ENCODE data around the gene DSCAML1.

The DSCAML1 gene

DNA sequence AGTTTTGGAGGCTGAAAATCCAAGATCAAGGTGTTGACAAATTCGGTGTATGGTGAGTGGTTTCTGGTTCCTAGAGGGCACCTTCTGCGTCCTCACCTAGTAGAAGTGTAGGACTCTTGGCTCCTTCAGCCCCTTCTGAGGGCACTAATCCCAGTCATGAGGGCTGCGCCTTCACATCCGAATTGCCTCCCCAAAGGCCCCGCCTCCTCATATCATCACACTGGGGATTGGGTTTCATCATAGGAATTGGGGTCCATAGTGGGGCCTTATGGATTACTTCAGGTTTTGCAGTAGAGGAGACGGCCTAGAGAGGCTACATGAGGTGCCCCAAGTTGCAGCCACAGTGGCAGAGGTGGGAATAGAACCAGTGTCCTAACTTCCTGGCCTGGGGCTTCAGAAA, 382.3 kb downstream of the DSCAML1 start:
- Mint-ChIP-seq H3K4me1 (peaks cover 17% of the 10 kb centered on the region), H3K9me3 (no peaks in the 10 kb centered on the region), H3K27me3 (ENCODE audit: low read depth, poor library complexity) (peaks cover 20% of the 10 kb centered on the region), H3K4me3 (no peak overlapping the region), H3K36me3 (ENCODE audit: low read depth) (peaks cover 18% of the 10 kb centered on the region), H3K27ac (no peak overlapping the region)
- TF ChIP-seq, protein P1, sequence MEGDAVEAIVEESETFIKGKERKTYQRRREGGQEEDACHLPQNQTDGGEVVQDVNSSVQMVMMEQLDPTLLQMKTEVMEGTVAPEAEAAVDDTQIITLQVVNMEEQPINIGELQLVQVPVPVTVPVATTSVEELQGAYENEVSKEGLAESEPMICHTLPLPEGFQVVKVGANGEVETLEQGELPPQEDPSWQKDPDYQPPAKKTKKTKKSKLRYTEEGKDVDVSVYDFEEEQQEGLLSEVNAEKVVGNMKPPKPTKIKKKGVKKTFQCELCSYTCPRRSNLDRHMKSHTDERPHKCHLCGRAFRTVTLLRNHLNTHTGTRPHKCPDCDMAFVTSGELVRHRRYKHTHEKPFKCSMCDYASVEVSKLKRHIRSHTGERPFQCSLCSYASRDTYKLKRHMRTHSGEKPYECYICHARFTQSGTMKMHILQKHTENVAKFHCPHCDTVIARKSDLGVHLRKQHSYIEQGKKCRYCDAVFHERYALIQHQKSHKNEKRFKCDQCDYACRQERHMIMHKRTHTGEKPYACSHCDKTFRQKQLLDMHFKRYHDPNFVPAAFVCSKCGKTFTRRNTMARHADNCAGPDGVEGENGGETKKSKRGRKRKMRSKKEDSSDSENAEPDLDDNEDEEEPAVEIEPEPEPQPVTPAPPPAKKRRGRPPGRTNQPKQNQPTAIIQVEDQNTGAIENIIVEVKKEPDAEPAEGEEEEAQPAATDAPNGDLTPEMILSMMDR (IDR thresholded peaks at IDR 0.05), result no peak
- no peak for DNase-seq

DNA sequence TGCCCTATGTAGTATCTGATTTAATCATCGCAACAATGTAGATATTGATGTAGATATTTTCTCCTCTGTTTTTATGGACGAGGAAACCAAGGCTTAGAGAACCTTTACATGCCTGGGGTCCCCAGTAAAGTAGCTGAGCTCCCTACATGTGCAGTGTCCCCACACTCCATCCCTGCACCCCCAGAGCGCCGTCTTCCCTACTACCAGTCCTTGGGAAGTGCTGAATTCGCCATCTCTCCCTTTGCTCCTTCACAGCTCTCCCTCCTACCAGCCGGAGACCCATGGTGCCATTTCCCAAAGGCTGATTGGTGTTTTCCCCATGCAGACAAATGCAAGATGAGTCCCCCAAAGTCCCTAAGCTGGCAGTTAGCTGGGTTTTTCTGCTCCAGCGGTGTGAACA, 383.4 kb downstream of the DSCAML1 start:
- H3K27ac Mint-ChIP-seq, result no peak overlapping the region
- TF ChIP-seq, protein P1 (IDR thresholded peaks at IDR 0.05), result no peak
- H3K27me3 Mint-ChIP-seq (ENCODE audit: low read depth, poor library complexity), result peaks cover 16% of the 10 kb centered on the region
- H3K36me3 Mint-ChIP-seq (ENCODE audit: low read depth), result peaks cover 27% of the 10 kb centered on the region
- peaks cover 17% of the 10 kb centered on the region for H3K4me1 Mint-ChIP-seq
- no peaks in the 10 kb centered on the region for H3K9me3 Mint-ChIP-seq
- no peak for DNase-seq
- no peak overlapping the region for H3K4me3 Mint-ChIP-seq

DNA sequence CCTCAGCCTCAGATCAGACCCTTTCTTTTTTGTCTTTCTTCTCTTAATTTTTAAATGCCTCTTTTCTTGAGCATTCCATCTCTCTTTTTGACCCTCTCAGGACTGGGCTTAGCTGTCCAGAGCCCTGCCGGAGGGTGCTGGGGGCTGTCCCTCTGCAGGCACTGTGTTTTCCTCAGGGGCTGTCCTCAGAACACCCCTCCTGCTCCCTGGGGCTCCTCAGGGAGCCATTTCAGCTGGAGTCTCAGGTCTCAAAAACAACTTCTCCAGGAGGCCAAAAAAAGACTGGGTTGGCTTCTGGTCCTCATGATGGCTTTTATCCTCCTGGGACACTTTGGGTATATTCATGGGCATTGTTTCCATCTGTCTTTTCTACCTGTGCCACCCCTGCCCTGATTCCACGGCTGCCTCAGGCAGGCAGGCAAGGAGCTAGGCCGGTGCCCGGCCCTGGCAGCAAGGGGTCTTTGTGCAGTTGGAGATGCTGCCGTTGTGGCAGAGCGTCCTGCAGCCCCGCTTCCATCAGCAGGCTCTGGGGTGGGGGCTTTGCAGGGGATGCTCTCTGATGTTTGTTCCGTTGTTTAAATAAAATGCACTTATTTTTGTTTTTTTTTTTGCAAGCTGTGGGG, 384.3 kb downstream of the DSCAML1 start:
- no peaks in the 10 kb centered on the region for H3K9me3 Mint-ChIP-seq
- DNase-seq, result no peak
- TF ChIP-seq, protein P1 (IDR thresholded peaks at IDR 0.05), result no peak

DNA sequence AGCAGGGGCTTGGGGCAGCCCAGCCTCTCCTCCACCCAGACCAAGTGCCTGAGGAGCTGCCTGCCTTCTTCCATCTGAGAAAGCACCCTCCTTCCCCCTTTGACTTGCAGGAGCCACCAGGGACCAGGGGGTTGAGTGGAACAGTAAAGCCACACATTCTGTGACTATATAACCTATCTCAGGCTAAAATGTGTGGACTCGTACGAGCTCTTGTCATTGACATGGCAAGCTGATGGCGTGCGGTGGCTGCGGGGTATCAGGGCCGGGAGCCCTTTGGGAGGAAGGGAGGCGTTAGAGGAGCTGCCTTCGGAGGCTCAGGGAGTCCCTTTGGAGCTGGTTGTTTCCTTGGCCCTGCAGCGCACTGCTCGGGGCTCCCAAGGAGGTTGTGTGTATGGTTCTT, 384.8 kb downstream of the DSCAML1 start:
- Mint-ChIP-seq H3K27ac (no peak overlapping the region), H3K4me3 (no peak overlapping the region), H3K36me3 (ENCODE audit: low read depth) (peaks cover 39% of the 10 kb centered on the region), H3K27me3 (ENCODE audit: low read depth, poor library complexity) (peaks cover 11% of the 10 kb centered on the region), H3K9me3 (no peaks in the 10 kb centered on the region), H3K4me1 (peaks cover 24% of the 10 kb centered on the region)
- TF ChIP-seq, protein P1 (IDR thresholded peaks at IDR 0.05), result no peak
- no peak for DNase-seq

More for the DNA sequence above, 384.3 kb downstream of the DSCAML1 start:
- Mint-ChIP-seq H3K4me3 (no peak overlapping the region), H3K27me3 (ENCODE audit: low read depth, poor library complexity) (peaks cover 17% of the 10 kb centered on the region), H3K27ac (peak overlapping the region; percentile 1), H3K36me3 (ENCODE audit: low read depth) (peaks cover 36% of the 10 kb centered on the region), H3K4me1 (peaks cover 22% of the 10 kb centered on the region)

DNA sequence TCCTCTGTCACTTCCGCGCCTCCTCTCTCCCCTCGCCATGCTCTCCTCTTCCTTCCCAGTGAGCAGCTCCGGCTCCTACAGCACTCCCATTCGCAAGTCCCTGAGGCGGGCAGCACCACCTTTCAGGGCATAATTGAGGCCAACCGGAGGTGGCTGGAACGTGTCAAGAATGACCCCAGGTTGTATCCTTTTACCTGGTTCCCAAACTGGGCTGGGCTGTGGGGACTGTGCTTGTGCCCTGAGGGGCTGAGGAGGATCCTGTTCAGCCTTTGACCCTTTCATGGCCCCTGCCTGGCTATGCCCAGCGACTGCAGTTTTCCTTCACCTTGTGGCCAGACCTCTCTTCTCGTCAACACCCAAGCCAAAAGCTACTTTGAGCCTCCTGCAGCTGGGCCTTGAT, 385.3 kb downstream of the DSCAML1 start:
- Mint-ChIP-seq H3K27me3 (ENCODE audit: low read depth, poor library complexity) (peaks cover 8% of the 10 kb centered on the region), H3K4me1 (peaks cover 24% of the 10 kb centered on the region), H3K4me3 (no peak overlapping the region), H3K27ac (no peak overlapping the region), H3K36me3 (ENCODE audit: low read depth) (peaks cover 40% of the 10 kb centered on the region), H3K9me3 (no peaks in the 10 kb centered on the region)
- TF ChIP-seq, protein P1 (IDR thresholded peaks at IDR 0.05), result no peak
- no peak for DNase-seq
